H1 (cell line): ENCODE measurements around the gene VIT. TPM values are rescaled to one million over a fixed set of nuclear protein-coding genes. Genes with fewer than 3 reads are reported as not detected.

Source experiments
- CTCF ChIA-PET: fragments of 300-600 bp; sonication (Branson Sonifier 250); formaldehyde crosslinking; loops from one replicate; lab custom pipeline; 2021; ENCODE audit not compliant: partially characterized antibody; lab: Charles Lee
- POLR2A ChIA-PET: fragments of 300-600 bp; sonication (Branson Sonifier 250); formaldehyde crosslinking; loops from one replicate; lab custom pipeline; 2021; ENCODE audit warnings: inconsistent platforms; ENCODE audit not compliant: partially characterized antibody; lab: Charles Lee
- DNase-seq, 2 experiments: peaks; one replicate each; pipeline versions ENCODE4 v3.0.0 to v3.0.0-alpha.2; 2010 to 2022; ENCODE audit warnings: low spot score in 2 of 2, low read depth in 1 of 2, mixed read lengths in 1 of 2
- FAIRE-seq: peaks from 2 replicates; lab custom pipeline; 2011; peaks lifted over from hg19 to GRCh38; lab: Jason Lieb, UNC
- H2AFZ ChIP-seq: 2 replicates; pipeline ENCODE4 v1.8.1; 2012; ENCODE audit warnings: low read length, inconsistent platforms
- H2AK5ac ChIP-seq: 2 replicates; pipeline ENCODE4 v1.6.1; 2013; ENCODE audit warnings: low read depth, low read length
- H2BK120ac ChIP-seq: replicated peaks from 2 replicates; pipeline ENCODE3; 2013; ENCODE audit warnings: low read depth, low read length, inconsistent platforms
- H2BK12ac ChIP-seq: 2 replicates; pipeline ENCODE4 v1.6.1; 2013; ENCODE audit warnings: low read depth, low read length
- H2BK15ac ChIP-seq: 2 replicates; pipeline ENCODE4 v1.6.1; 2013; ENCODE audit warnings: low read length
- H2BK20ac ChIP-seq: 2 replicates; pipeline ENCODE4 v1.6.1; 2013; ENCODE audit warnings: low read length
- H2BK5ac ChIP-seq: 2 replicates; pipeline ENCODE4 v1.6.1; 2013; ENCODE audit warnings: low read depth, low read length
- H3K14ac ChIP-seq: 2 replicates; pipeline ENCODE4 v1.6.1; 2013; ENCODE audit warnings: inconsistent platforms; ENCODE audit not compliant: insufficient read length
- H3K18ac ChIP-seq: 2 replicates; pipeline ENCODE4 v1.6.1; 2013; ENCODE audit warnings: low read length; ENCODE audit errors: extremely low read depth
- H3K23ac ChIP-seq: 2 replicates; pipeline ENCODE4 v1.6.1; 2013; ENCODE audit warnings: inconsistent platforms; ENCODE audit not compliant: insufficient read length
- H3K23me2 ChIP-seq: 2 replicates; pipeline ENCODE4 v1.6.1; 2013; ENCODE audit warnings: low read depth, low read length
- H3K27ac ChIP-seq: 2 replicates; pipeline ENCODE4 v1.6.1; 2011; ENCODE audit warnings: low read depth, low read length, inconsistent platforms
- H3K27me3 ChIP-seq, 4 experiments: replicated peaks in 1 of 4; 1 replicate in 1 of 4; 2 replicates in 3 of 4; pipeline versions ENCODE4 v1.6.1 to v1.8.1; 2011 to 2013; ENCODE audit warnings: low read length in 3 of 4, mild to moderate bottlenecking in 3 of 4, inconsistent platforms in 2 of 4, mixed read lengths in 2 of 4, moderate library complexity in 1 of 4; ENCODE audit not compliant: control insufficient read depth in 3 of 4, insufficient read depth in 3 of 4; ENCODE audit errors: extremely low read depth in 1 of 4
- H3K36me3 ChIP-seq, 4 experiments: 2 replicates each; pipeline versions ENCODE4 v1.6.1 to v1.8.1; 2011 to 2013; ENCODE audit warnings: mild to moderate bottlenecking in 4 of 4, low read length in 3 of 4, moderate library complexity in 2 of 4, control low read depth in 1 of 4, inconsistent platforms in 1 of 4; ENCODE audit not compliant: insufficient read depth in 4 of 4, control insufficient read depth in 2 of 4
- H3K4ac ChIP-seq: replicated peaks from 2 replicates; pipeline ENCODE3; 2013; ENCODE audit warnings: low read length, low read depth, mixed read lengths, inconsistent platforms; ENCODE audit not compliant: insufficient read length
- H3K4me1 ChIP-seq, 4 experiments: replicated peaks in 1 of 4; 1 replicate in 1 of 4; 2 replicates in 3 of 4; pipeline versions ENCODE4 v1.6.1 to v1.8.1; 2011 to 2013; ENCODE audit warnings: low read length in 3 of 4, inconsistent platforms in 2 of 4, mixed read lengths in 1 of 4; ENCODE audit not compliant: insufficient read depth in 4 of 4, control insufficient read depth in 3 of 4
- H3K4me2 ChIP-seq, 2 experiments: 2 replicates each; pipeline versions ENCODE4 v1.6.1 to v1.8.1; 2011 to 2013; ENCODE audit warnings: low read depth in 2 of 2, low read length in 2 of 2, control low read depth in 1 of 2, inconsistent platforms in 1 of 2, mild to moderate bottlenecking in 1 of 2; ENCODE audit not compliant: insufficient read depth in 1 of 2
- H3K4me3 ChIP-seq, 4 experiments: fragments of 200-600, 300-600 bp in 1 of 4; sonication (generic), shearing (Covaris generic), sonication (Bioruptor Twin) in 1 of 4; 2 replicates each; pipeline versions ENCODE4 v1.5.1 to v1.8.1; 2011 to 2016; ENCODE audit warnings: low read length in 4 of 4, low read depth in 3 of 4, control low read depth in 2 of 4, inconsistent platforms in 2 of 4, mild to moderate bottlenecking in 2 of 4, mixed read lengths in 1 of 4, moderate library complexity in 1 of 4; ENCODE audit not compliant: insufficient read depth in 2 of 4; ENCODE audit errors: extremely low read depth in 1 of 4
- H3K56ac ChIP-seq: replicated peaks from 2 replicates; pipeline ENCODE3; 2013; ENCODE audit warnings: low read depth, mild to moderate bottlenecking, mixed read lengths, low read length, inconsistent platforms; ENCODE audit not compliant: insufficient read length
- H3K79me1 ChIP-seq: 2 replicates; pipeline ENCODE4 v1.6.1; 2013; ENCODE audit warnings: low read depth, low read length, control low read depth
- H3K79me2 ChIP-seq, 2 experiments: 2 replicates each; pipeline versions ENCODE4 v1.6.1 to v1.8.1; 2012 to 2013; ENCODE audit warnings: low read length in 2 of 2, mild to moderate bottlenecking in 2 of 2, inconsistent platforms in 1 of 2; ENCODE audit not compliant: insufficient read depth in 2 of 2, control insufficient read depth in 1 of 2
- H3K9ac ChIP-seq, 4 experiments: replicated peaks in 1 of 4; 1 replicate in 1 of 4; 2 replicates in 3 of 4; pipeline versions ENCODE4 v1.6.1 to v1.8.1; 2011 to 2013; ENCODE audit warnings: low read depth in 3 of 4, low read length in 3 of 4, control low read depth in 2 of 4, mild to moderate bottlenecking in 2 of 4, moderate library complexity in 2 of 4, inconsistent platforms in 1 of 4; ENCODE audit errors: extremely low read depth in 1 of 4
- H3K9me3 ChIP-seq, 2 experiments: 2 replicates each; pipeline versions ENCODE4 v1.6.1 to v1.8.1; 2012 to 2013; ENCODE audit warnings: mild to moderate bottlenecking in 2 of 2, moderate library complexity in 2 of 2, control low read depth in 1 of 2, inconsistent platforms in 1 of 2, low read depth in 1 of 2, low read length in 1 of 2, mixed read lengths in 1 of 2; ENCODE audit not compliant: insufficient read depth in 2 of 2
- H4K20me1 ChIP-seq, 2 experiments: replicated peaks in 1 of 2; 2 replicates each; pipeline versions ENCODE3 to v1.8.1; 2011 to 2013; ENCODE audit warnings: inconsistent platforms in 2 of 2, low read length in 2 of 2, mild to moderate bottlenecking in 1 of 2; ENCODE audit not compliant: insufficient read depth in 2 of 2, control insufficient read depth in 1 of 2
- H4K5ac ChIP-seq: 2 replicates; pipeline ENCODE4 v1.6.1; 2013; ENCODE audit warnings: low read length, low read depth, mixed read lengths, inconsistent platforms; ENCODE audit not compliant: insufficient read length
- H4K8ac ChIP-seq: 2 replicates; pipeline ENCODE4 v1.8.0; 2013; ENCODE audit warnings: mild to moderate bottlenecking, moderate library complexity, low read length, inconsistent platforms; ENCODE audit not compliant: insufficient read depth; ENCODE audit errors: extremely low read depth
- H4K91ac ChIP-seq: replicated peaks from 2 replicates; pipeline ENCODE3; 2013; ENCODE audit warnings: low read length, mixed read lengths, inconsistent platforms; ENCODE audit not compliant: insufficient read length
- ASH2L ChIP-seq: fragments of 200-600, 300-600 bp; sonication (generic); IDR thresholded peaks from one replicate; pipeline ENCODE4 v1.7.1; 2017; ENCODE audit warnings: low read length
- BCL11A ChIP-seq, 2 experiments: IDR thresholded peaks; one replicate each; pipeline ENCODE4 v1.6.1; 2011; ENCODE audit warnings: low read depth in 2 of 2, low read length in 2 of 2, mild to moderate bottlenecking in 2 of 2
- JUN ChIP-seq: IDR thresholded peaks from 2 replicates; pipeline ENCODE4 v1.6.1; 2011; ENCODE audit warnings: low read depth, mild to moderate bottlenecking, improper control_type of control experiment, low read length
- KDM4A ChIP-seq: IDR thresholded peaks from one replicate; pipeline ENCODE4 v1.7.1; 2012; ENCODE audit warnings: low read depth, mild to moderate bottlenecking, moderate library complexity, low read length, inconsistent platforms; ENCODE audit not compliant: severe bottlenecking
- TBP ChIP-seq: IDR thresholded peaks from 2 replicates; pipeline ENCODE4 v1.6.1; 2011; ENCODE audit warnings: low read depth, low read length, improper control_type of control experiment
- WGBS, 2 experiments: shearing (Covaris generic) in 1 of 2; methylation state at CpG; one replicate each; pipeline versions ENCODE4 v1.1.6 to v1.1.7; 2013 to 2015; ENCODE audit warnings: low lambda C conversion rate in 2 of 2, mixed read lengths in 2 of 2, inconsistent platforms in 1 of 2, low coverage in 1 of 2, missing lambda C conversion rate in 1 of 2; ENCODE audit not compliant: insufficient replicate concordance in 2 of 2, insufficient coverage in 1 of 2, insufficient read length in 1 of 2; ENCODE audit errors: extremely low coverage in 1 of 2, missing lambda C conversion rate in 1 of 2; 5-methylcytosine and 5-hydroxymethylcytosine counted together
- polyA plus RNA-seq, 7 experiments: library from polyadenylated mRNA; depleted of rRNA in 3 of 7; stranded (reverse) in 5 of 7; unstranded in 2 of 7; fragments of >200 nt in 5 of 7; fragments of 200-250 nt in 2 of 7; gene quantifications; 1 replicate in 5 of 7; 2 replicates in 1 of 7; 4 replicates in 1 of 7; pipeline versions ENCODE4 v1.2.1 to v1.2.3, GENCODE V29; 2011 to 2013; ENCODE audit warnings: missing spikeins in 2 of 7, mixed read lengths in 2 of 7
- total RNA-seq: library from RNA; stranded (reverse); fragmentation: NEBNext Ultra II Directional; extraction: Animal tissue kit (Norgen Biotek cat#: 25700); gene quantifications from 2 replicates; pipeline ENCODE4 v1.2.1, GENCODE V29; 2021
- TF ChIP-seq, protein P1 (sequence below): IDR thresholded peaks from 2 replicates; pipeline ENCODE4 v1.6.1; 2011; ENCODE audit warnings: low read depth, mild to moderate bottlenecking, low read length; ENCODE audit not compliant: insufficient read depth

Gene VIT
- total and polyA plus RNA-seq, 2 of the 8 experiments (the other 6 are each of a cell fraction or from before 2014, with no cell fraction given), result 0.03 TPM; not detected in 1

DNA sequence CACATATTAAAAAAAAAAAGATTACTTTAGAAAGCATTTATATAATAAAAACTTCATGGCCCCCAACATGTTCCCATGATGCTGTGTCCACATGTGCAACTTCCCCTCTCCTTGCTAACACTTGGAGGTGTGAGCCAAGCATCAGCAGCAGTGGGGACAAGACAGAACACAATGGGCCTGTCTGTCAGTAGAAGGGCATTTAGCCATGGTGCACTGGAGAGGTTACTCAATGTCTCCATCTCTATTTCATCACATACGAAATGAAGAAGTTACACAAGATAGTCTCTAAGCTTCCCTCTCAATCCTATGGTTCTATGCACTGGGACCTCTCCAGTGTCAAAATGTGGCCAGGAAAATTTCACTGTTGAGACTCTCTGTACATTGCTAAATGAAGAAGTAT, 2.5 kb downstream of the VIT start:
- no peak for FAIRE-seq

More for the DNA sequence above, 2.5 kb downstream of the VIT start:
- TF ChIP-seq, protein P1, sequence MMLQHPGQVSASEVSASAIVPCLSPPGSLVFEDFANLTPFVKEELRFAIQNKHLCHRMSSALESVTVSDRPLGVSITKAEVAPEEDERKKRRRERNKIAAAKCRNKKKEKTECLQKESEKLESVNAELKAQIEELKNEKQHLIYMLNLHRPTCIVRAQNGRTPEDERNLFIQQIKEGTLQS, result no peak
- TF ChIP-seq KDM4A, result no peak
- no peak for TF ChIP-seq ASH2L
- no peak for TF ChIP-seq JUN
- no peak for TF ChIP-seq TBP
- no peak for TF ChIP-seq BCL11A (IDR thresholded peaks at IDR 0.05; ENCODE audit: low read depth in 2 of 2, low read length in 2 of 2)
- Histone ChIP-seq H2BK15ac (no peak overlapping the region), H2BK120ac (no peak overlapping the region), H3K4me3 (no peak overlapping the region), H4K20me1 (no peaks in the 10 kb centered on the region), H3K23ac (no peak overlapping the region), H3K27ac (no peak overlapping the region), H3K79me2 (no peaks in the 10 kb centered on the region), H3K9ac (no peak overlapping the region), H3K4me2 (no peak overlapping the region), H3K36me3 (no peaks in the 10 kb centered on the region), H3K27me3 (no peaks in the 10 kb centered on the region), H3K23me2 (no peaks in the 10 kb centered on the region; the same call in 1 of the 2 replicates), H2BK20ac (no peak overlapping the region), H4K91ac (no peak overlapping the region), H3K56ac (no peak overlapping the region), H2AFZ (no peak overlapping the region), H3K9me3 (no peaks in the 10 kb centered on the region), H4K8ac (no peak overlapping the region), H3K18ac (no peak overlapping the region), H3K79me1 (no peaks in the 10 kb centered on the region), H4K5ac (no peak overlapping the region), H3K4me1 (peaks cover 0 to 3% (median 0%) of the 10 kb centered on the region in 4 experiments; a peak in 1 of 7 replicates), H3K14ac (no peak overlapping the region), H2BK5ac (no peak overlapping the region), H3K4ac (no peak overlapping the region), H2BK12ac (no peak overlapping the region), H2AK5ac (no peak overlapping the region)
- CTCF ChIA-PET, result interaction anchor here (1.5 to 10.4 kb wide), 4 partner anchors 10 to 86 kb away, joined by 4 to 84 read pairs (median 11); no protein-coding TSS in a partner anchor
- DNase-seq, result no peak
- POLR2A ChIA-PET, result no interaction called here
- 88% methylated on average over 1 of the region's 1 CpG; no CpG with 5 or more reads in 1 of the 2 experiments for WGBS, 2 experiments
